ENCODE measurements around the gene RNF208. TPM values are rescaled to one million over a fixed set of nuclear protein-coding genes. Genes with fewer than 3 reads are reported as not detected.
A peak's percentile ranks its signal among the peaks of the same experiment; 100 is the strongest.

RNF208 gene
- total RNA-seq, 3 donors from 2014 or later, result 1.5 to 2.9 (median 1.8) TPM

GRCh38 chr9:137200311-137201204 is 21.5 kb downstream of the RNF208 start, which contains the start of gene TPRN:
Gene TPRN, minus strand, starts transcription at chr9:137200741. Its CDS starts 30 bp downstream, at chr9:137200711.
- intact Hi-C loops (cut with DNase I; ENCODE audit: low total_unique reads), result no loop called here
- TF ChIP-seq POLR2AphosphoS5 (IDR thresholded peaks at IDR 0.05) (peak; percentile 37 to 69 (median 40)), POLR2A (IDR thresholded peaks at IDR 0.05) (no peak), CTCF (IDR thresholded peaks at IDR 0.05) (peak in 1 of 3 donors; percentile 9)
- peak within 1 kb of the TSS; percentile 65 to 86 for H3K27ac ChIP-seq

GRCh38 chr9:137199411-137200121 is 22.5 kb downstream of the RNF208 start:
- intact Hi-C loops (cut with DNase I; ENCODE audit: low total_unique reads), result no loop called here
- no peaks in the 10 kb centered on the region for H3K36me3 ChIP-seq
- H3K9me3 ChIP-seq, result no peaks in the 10 kb centered on the region
- peaks cover 11 to 47% of the 10 kb centered on the region in 2 donors for H3K4me1 ChIP-seq
- no peaks in the 10 kb centered on the region for H3K27me3 ChIP-seq
- H3K4me3 ChIP-seq, result peak overlapping the region; percentile 52 to 93 (median 68)
- TF ChIP-seq POLR2A (IDR thresholded peaks at IDR 0.05) (no peak), POLR2AphosphoS5 (IDR thresholded peaks at IDR 0.05) (no peak), CTCF (IDR thresholded peaks at IDR 0.05) (no peak)
- H3K27ac ChIP-seq, result peak overlapping the region; percentile 0 to 54
- no peak for DNase-seq (ENCODE audit: low spot score in 2 of 2)

More at GRCh38 chr9:137200311-137201204, 21.5 kb downstream of the RNF208 start, which contains the start of gene TPRN:
- Histone ChIP-seq H3K4me3 (peak within 1 kb of the TSS; percentile 52 to 93 (median 68)), H3K36me3 (no peaks in the 10 kb centered on the region), H3K9me3 (no peaks in the 10 kb centered on the region), H3K27me3 (no peaks in the 10 kb centered on the region), H3K4me1 (peaks cover 11 to 41% of the 10 kb centered on the region in 2 donors)
- peak; percentile 99 for DNase-seq (ENCODE audit: low spot score in 2 of 2)

GRCh38 chr9:137198902-137199283 is 23.1 kb downstream of the RNF208 start:
- no peaks in the 10 kb centered on the region for H3K27me3 ChIP-seq
- TF ChIP-seq POLR2A (IDR thresholded peaks at IDR 0.05) (no peak), POLR2AphosphoS5 (IDR thresholded peaks at IDR 0.05) (no peak), CTCF (IDR thresholded peaks at IDR 0.05) (no peak)
- H3K4me3 ChIP-seq, result peak overlapping the region in 2 of 3 donors; percentile 68 to 93
- DNase-seq (ENCODE audit: low spot score in 2 of 2), result no peak
- H3K36me3 ChIP-seq, result no peaks in the 10 kb centered on the region
- intact Hi-C loops (cut with DNase I; ENCODE audit: low total_unique reads), result no loop called here
- peak overlapping the region; percentile 39 to 54 for H3K27ac ChIP-seq
- peaks cover 6 to 43% of the 10 kb centered on the region in 2 donors for H3K4me1 ChIP-seq
- H3K9me3 ChIP-seq, result no peaks in the 10 kb centered on the region

- Histone ChIP-seq H3K36me3 (no peaks in the 10 kb centered on the region), H3K27me3 (no peaks in the 10 kb centered on the region), H3K9me3 (no peaks in the 10 kb centered on the region), H3K4me3 (peak overlapping the region in 2 of 3 donors; percentile 68 to 93), H3K4me1 (peaks cover 6 to 36% of the 10 kb centered on the region in 2 donors), H3K27ac (peak overlapping the region; percentile 39 to 54)
- TF ChIP-seq POLR2A (IDR thresholded peaks at IDR 0.05) (no peak), CTCF (IDR thresholded peaks at IDR 0.05) (no peak)
- intact Hi-C loops (cut with DNase I; ENCODE audit: low total_unique reads), result no loop called here
- DNase-seq (ENCODE audit: low spot score in 2 of 2), result peak in 1 of 2 donors; percentile 71
These were observed 23.8 kb downstream of the RNF208 start for GRCh38 chr9:137198051-137198901.

Measured in breast epithelium (tissue), 4 donors.